Measurements from ENCODE around the gene KRTAP19-1. TPM values are rescaled to one million over a fixed set of nuclear protein-coding genes. Genes with fewer than 3 reads are reported as not detected.

The KRTAP19-1 gene
- total and polyA plus RNA-seq, 4 donors: not detected

DNA sequence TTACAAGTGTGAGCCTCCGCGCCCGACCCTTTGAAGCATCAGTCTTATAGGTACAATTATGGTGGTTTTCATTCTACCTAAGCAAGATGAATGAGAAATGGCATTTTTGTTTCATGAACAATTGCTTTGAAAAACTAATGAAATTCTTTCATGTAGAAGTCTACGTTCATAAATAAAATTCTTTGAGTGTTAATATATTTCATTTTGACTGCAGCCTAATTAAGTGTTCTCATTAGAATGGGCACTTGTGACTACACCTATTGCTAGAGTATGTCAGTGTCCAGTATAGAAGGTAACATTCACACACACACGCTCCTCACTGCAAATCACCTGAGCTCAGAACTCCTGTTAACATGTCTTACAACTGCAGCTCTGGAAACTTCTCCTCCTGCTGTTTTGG is 40.2 kb downstream of the KRTAP19-1 start, which contains the start of gene KRTAP15-1:
Gene KRTAP15-1 (plus strand): TSS at position 301 of the 400 bp plus-strand sequence. CDS start 53 bp downstream, at position 354.
- Histone ChIP-seq H3K9me3 (ENCODE audit: control insufficient read depth, low read length) (no peaks in the 10 kb centered on the region), H3K27me3 (ENCODE audit: control insufficient read depth in 1 of 2, insufficient read depth in 2 of 2, low read length in 1 of 2) (no peaks in the 10 kb centered on the region), H3K36me3 (ENCODE audit: control insufficient read depth in 1 of 2, insufficient read depth in 2 of 2, low read length in 1 of 2) (no peaks in the 10 kb centered on the region), H3K4me3 (ENCODE audit: low read length in 2 of 2) (no peak within 1 kb of the TSS), H3K27ac (ENCODE audit: low read depth in 1 of 2, low read length in 2 of 2) (no peak within 1 kb of the TSS), H3K4me1 (ENCODE audit: control insufficient read depth in 1 of 2, insufficient read depth in 2 of 2, low read length in 2 of 2) (no peaks in the 10 kb centered on the region)
- intact Hi-C loops (cut with DNase I): no loop called here
- no peak for ATAC-seq (ENCODE audit: low FRiP score)
- WGBS, 2 donors: 93 to 94% methylated on average over 5 of the region's 5 CpGs
- DNase-seq: no peak

DNA sequence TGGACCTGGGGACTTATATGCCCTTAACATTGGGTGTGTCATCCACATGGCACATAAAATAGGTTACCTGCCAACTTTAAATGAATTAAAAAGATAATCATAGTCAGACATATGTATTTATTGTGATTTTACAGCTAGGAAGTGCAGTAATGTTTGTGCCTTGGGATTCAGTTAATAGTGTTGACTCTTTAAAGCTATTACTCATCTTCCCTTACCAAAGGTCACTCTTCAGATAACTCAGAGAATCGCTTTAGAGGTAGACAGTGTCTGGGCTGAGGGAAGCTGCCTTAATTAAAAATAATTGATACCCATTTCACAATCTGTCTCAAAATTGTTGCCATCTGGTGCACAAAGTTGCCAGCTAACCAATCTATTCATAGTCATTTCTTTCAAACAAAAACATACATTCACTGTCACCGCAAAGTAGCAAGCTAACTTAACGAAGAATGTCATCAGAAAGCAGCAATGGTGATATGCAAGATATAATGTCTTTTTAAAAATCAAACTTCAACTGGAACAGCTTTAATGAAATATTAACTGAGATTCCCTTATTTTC is 43.1 kb downstream of the KRTAP19-1 start:
- no peak for ATAC-seq (ENCODE audit: low FRiP score)

DNA sequence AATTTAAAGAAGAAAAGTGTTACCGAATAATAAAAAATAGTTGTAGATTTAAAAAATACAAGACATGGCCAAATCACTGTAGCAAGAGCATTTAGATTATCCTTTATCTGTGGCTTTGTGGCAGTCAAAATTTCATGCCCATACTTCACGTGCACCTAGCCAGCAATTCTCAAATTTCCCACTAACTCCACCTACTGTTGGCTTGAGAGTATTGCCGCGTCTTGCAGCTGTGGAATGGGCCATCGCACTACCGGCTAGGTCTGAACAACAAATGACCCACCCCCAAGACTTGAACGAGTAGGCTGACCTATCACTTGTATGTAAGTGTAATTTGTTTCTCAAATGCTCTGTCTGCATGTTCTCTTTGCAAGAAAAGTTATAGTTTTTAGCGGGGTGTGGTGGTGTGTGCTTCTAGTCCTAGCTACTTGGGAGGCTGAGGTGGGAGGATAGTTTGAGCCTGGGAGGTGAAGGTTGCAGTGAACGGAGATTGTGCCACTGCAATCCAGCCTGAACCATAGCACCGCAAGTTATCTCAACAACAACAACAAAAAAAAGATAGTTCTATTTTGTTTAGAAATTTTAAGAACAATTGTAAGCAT is 46.0 kb downstream of the KRTAP19-1 start:
- no peaks in the 10 kb centered on the region for H3K9me3 ChIP-seq (ENCODE audit: control insufficient read depth, low read length)
- WGBS, 2 donors: 28 to 40% methylated on average over 10 of the region's 10 CpGs
- no peaks in the 10 kb centered on the region for H3K27me3 ChIP-seq (ENCODE audit: control insufficient read depth in 1 of 2, insufficient read depth in 2 of 2, low read length in 1 of 2)
- no peak overlapping the region for H3K4me3 ChIP-seq (ENCODE audit: low read length in 2 of 2)
- no peaks in the 10 kb centered on the region for H3K4me1 ChIP-seq (ENCODE audit: control insufficient read depth in 1 of 2, insufficient read depth in 2 of 2, low read length in 2 of 2)
- intact Hi-C loops (cut with DNase I): no loop called here
- DNase-seq (no peak), ATAC-seq (ENCODE audit: low FRiP score) (peak; percentile 46)
- H3K27ac ChIP-seq (ENCODE audit: low read depth in 1 of 2, low read length in 2 of 2): no peak overlapping the region
- H3K36me3 ChIP-seq (ENCODE audit: control insufficient read depth in 1 of 2, insufficient read depth in 2 of 2, low read length in 1 of 2): no peaks in the 10 kb centered on the region

More for the DNA sequence above, 43.1 kb downstream of the KRTAP19-1 start:
- Histone ChIP-seq H3K27me3 (ENCODE audit: control insufficient read depth in 1 of 2, insufficient read depth in 2 of 2, low read length in 1 of 2) (no peaks in the 10 kb centered on the region), H3K4me1 (ENCODE audit: control insufficient read depth in 1 of 2, insufficient read depth in 2 of 2, low read length in 2 of 2) (no peaks in the 10 kb centered on the region), H3K36me3 (ENCODE audit: control insufficient read depth in 1 of 2, insufficient read depth in 2 of 2, low read length in 1 of 2) (no peaks in the 10 kb centered on the region), H3K27ac (ENCODE audit: low read depth in 1 of 2, low read length in 2 of 2) (no peak overlapping the region), H3K4me3 (ENCODE audit: low read length in 2 of 2) (no peak overlapping the region), H3K9me3 (ENCODE audit: control insufficient read depth, low read length) (no peaks in the 10 kb centered on the region)
- 82 to 89% methylated on average over 3 of the region's 3 CpGs for WGBS, 2 donors
- DNase-seq: no peak
- intact Hi-C loops (cut with DNase I): no loop called here

DNA sequence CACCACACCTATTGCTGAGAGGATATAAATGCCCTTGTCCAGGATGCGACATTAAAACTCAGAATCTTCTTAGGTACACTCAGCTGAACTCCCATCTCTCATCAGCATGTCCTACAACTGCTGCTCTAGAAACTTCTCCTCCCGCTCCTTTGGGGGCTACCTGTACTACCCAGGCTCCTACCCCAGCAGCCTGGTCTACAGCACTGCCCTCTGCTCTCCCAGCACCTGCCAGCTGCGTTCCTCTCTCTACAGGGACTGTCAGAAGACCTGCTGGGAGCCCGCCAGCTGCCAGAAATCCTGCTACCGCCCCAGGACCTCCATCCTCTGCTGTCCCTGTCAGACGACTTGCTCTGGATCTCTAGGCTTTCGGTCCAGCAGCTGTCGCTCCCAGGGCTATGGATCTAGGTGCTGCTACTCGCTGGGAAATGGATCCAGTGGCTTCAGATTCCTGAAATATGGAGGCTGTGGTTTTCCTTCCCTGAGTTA is 50.0 kb downstream of the KRTAP19-1 start, which contains the start of gene KRTAP13-4:
Gene KRTAP13-4 (plus strand): TSS at position 51 of the 486 bp plus-strand sequence. CDS start 56 bp downstream, at position 107.
- intact Hi-C loops (cut with DNase I): no loop called here
- Histone ChIP-seq H3K4me3 (ENCODE audit: low read length in 2 of 2) (no peak within 1 kb of the TSS), H3K27ac (ENCODE audit: low read depth in 1 of 2, low read length in 2 of 2) (no peak within 1 kb of the TSS), H3K9me3 (ENCODE audit: control insufficient read depth, low read length) (no peaks in the 10 kb centered on the region), H3K36me3 (ENCODE audit: control insufficient read depth in 1 of 2, insufficient read depth in 2 of 2, low read length in 1 of 2) (no peaks in the 10 kb centered on the region), H3K27me3 (ENCODE audit: control insufficient read depth in 1 of 2, insufficient read depth in 2 of 2, low read length in 1 of 2) (no peaks in the 10 kb centered on the region), H3K4me1 (ENCODE audit: control insufficient read depth in 1 of 2, insufficient read depth in 2 of 2, low read length in 2 of 2) (no peaks in the 10 kb centered on the region)
- WGBS, 2 donors: 82 to 87% methylated on average over 9 of the region's 9 CpGs
- DNase-seq (no peak), ATAC-seq (ENCODE audit: low FRiP score) (no peak)

Other genes starting within 250 kb of the KRTAP19-1 start
- not detected for gene KRTAP24-1, start 197.4 kb downstream of the KRTAP19-1 start, total RNA-seq
- gene KRTAP24-1, start 197.4 kb downstream of the KRTAP19-1 start, polyA plus RNA-seq: not detected
- gene KRTAP25-1, start 190.9 kb downstream of the KRTAP19-1 start, total RNA-seq: not detected
- gene KRTAP25-1, start 190.9 kb downstream of the KRTAP19-1 start, polyA plus RNA-seq: not detected
- gene KRTAP26-1, start 160.1 kb downstream of the KRTAP19-1 start, total RNA-seq: not detected
- gene KRTAP26-1, start 160.1 kb downstream of the KRTAP19-1 start, polyA plus RNA-seq: not detected
- gene KRTAP27-1, start 142.7 kb downstream of the KRTAP19-1 start, total RNA-seq: not detected
- gene KRTAP27-1, start 142.7 kb downstream of the KRTAP19-1 start, polyA plus RNA-seq: not detected
- not detected for gene KRTAP23-1, start 131.8 kb downstream of the KRTAP19-1 start, total RNA-seq
- not detected for gene KRTAP23-1, start 131.8 kb downstream of the KRTAP19-1 start, polyA plus RNA-seq
- not detected for gene KRTAP13-2, start 108.1 kb downstream of the KRTAP19-1 start, total RNA-seq
- not detected for gene KRTAP13-2, start 108.1 kb downstream of the KRTAP19-1 start, polyA plus RNA-seq
- gene KRTAP13-1, start 84.3 kb downstream of the KRTAP19-1 start, total RNA-seq: not detected
- not detected for gene KRTAP13-1, start 84.3 kb downstream of the KRTAP19-1 start, polyA plus RNA-seq
- gene KRTAP13-3, start 54.4 kb downstream of the KRTAP19-1 start, total RNA-seq: not detected
- gene KRTAP13-3, start 54.4 kb downstream of the KRTAP19-1 start, polyA plus RNA-seq: not detected
- not detected for gene KRTAP13-4, start 50.1 kb downstream of the KRTAP19-1 start, total RNA-seq
- gene KRTAP13-4, start 50.1 kb downstream of the KRTAP19-1 start, polyA plus RNA-seq: not detected
- gene KRTAP15-1, start 40.1 kb downstream of the KRTAP19-1 start, total RNA-seq: not detected
- not detected for gene KRTAP15-1, start 40.1 kb downstream of the KRTAP19-1 start, polyA plus RNA-seq
- not detected for gene KRTAP19-2, start 7.1 kb upstream of the KRTAP19-1 start, total RNA-seq
- gene KRTAP19-2, start 7.1 kb upstream of the KRTAP19-1 start, polyA plus RNA-seq: not detected
- gene KRTAP19-3, start 11.6 kb upstream of the KRTAP19-1 start, total RNA-seq: not detected
- not detected for gene KRTAP19-3, start 11.6 kb upstream of the KRTAP19-1 start, polyA plus RNA-seq
- gene KRTAP19-4, start 16.8 kb upstream of the KRTAP19-1 start, total RNA-seq: not detected
- not detected for gene KRTAP19-4, start 16.8 kb upstream of the KRTAP19-1 start, polyA plus RNA-seq
- not detected for gene KRTAP19-5, start 21.8 kb upstream of the KRTAP19-1 start, total RNA-seq
- gene KRTAP19-5, start 21.8 kb upstream of the KRTAP19-1 start, polyA plus RNA-seq: not detected
- not detected for gene KRTAP19-6, start 61.5 kb upstream of the KRTAP19-1 start, total RNA-seq
- not detected for gene KRTAP19-6, start 61.5 kb upstream of the KRTAP19-1 start, polyA plus RNA-seq
- not detected for gene KRTAP19-7, start 80.9 kb upstream of the KRTAP19-1 start, total RNA-seq
- not detected for gene KRTAP19-7, start 80.9 kb upstream of the KRTAP19-1 start, polyA plus RNA-seq
- gene KRTAP22-2, start 110.0 kb upstream of the KRTAP19-1 start, total RNA-seq: not detected
- not detected for gene KRTAP22-2, start 110.0 kb upstream of the KRTAP19-1 start, polyA plus RNA-seq
- not detected for gene KRTAP6-3, start 112.1 kb upstream of the KRTAP19-1 start, total RNA-seq
- not detected for gene KRTAP6-3, start 112.1 kb upstream of the KRTAP19-1 start, polyA plus RNA-seq
- not detected for gene KRTAP6-2, start 118.5 kb upstream of the KRTAP19-1 start, total RNA-seq
- not detected for gene KRTAP6-2, start 118.5 kb upstream of the KRTAP19-1 start, polyA plus RNA-seq
- not detected for gene KRTAP22-1, start 120.7 kb upstream of the KRTAP19-1 start, total RNA-seq
- not detected for gene KRTAP22-1, start 120.7 kb upstream of the KRTAP19-1 start, polyA plus RNA-seq
- gene KRTAP6-1, start 133.6 kb upstream of the KRTAP19-1 start, total RNA-seq: not detected
- gene KRTAP6-1, start 133.6 kb upstream of the KRTAP19-1 start, polyA plus RNA-seq: not detected
- gene KRTAP20-1, start 136.1 kb upstream of the KRTAP19-1 start, total RNA-seq: not detected
- gene KRTAP20-1, start 136.1 kb upstream of the KRTAP19-1 start, polyA plus RNA-seq: not detected
- gene KRTAP20-4, start 140.3 kb upstream of the KRTAP19-1 start, total RNA-seq: not detected
- not detected for gene KRTAP20-4, start 140.3 kb upstream of the KRTAP19-1 start, polyA plus RNA-seq
- not detected for gene KRTAP20-2, start 154.8 kb upstream of the KRTAP19-1 start, total RNA-seq
- not detected for gene KRTAP20-2, start 154.8 kb upstream of the KRTAP19-1 start, polyA plus RNA-seq
- gene KRTAP20-3, start 162.5 kb upstream of the KRTAP19-1 start, total RNA-seq: not detected
- not detected for gene KRTAP20-3, start 162.5 kb upstream of the KRTAP19-1 start, polyA plus RNA-seq
- not detected for gene KRTAP21-3, start 238.4 kb upstream of the KRTAP19-1 start, total RNA-seq
- not detected for gene KRTAP21-3, start 238.4 kb upstream of the KRTAP19-1 start, polyA plus RNA-seq